Pulmonary artery endothelial cell (primary cell): ENCODE data around the gene ERAS. TPM values are rescaled to one million over a fixed set of nuclear protein-coding genes. Genes with fewer than 3 reads are reported as not detected.
"Not testable (repeated sequence)": the region's sequence is repeated elsewhere in the genome, so short reads cannot be mapped to it uniquely, and the experiment has no call there.

Experiments used
- DNase-seq: peaks from one replicate; pipeline ENCODE4 v3.0.0-alpha.2; 2011; ENCODE audit warnings: low read depth, low spot score
- total RNA-seq: library from RNA; depleted of rRNA; stranded (reverse); fragments of >200 nt; gene quantifications from 2 replicates; pipeline ENCODE4 v1.2.3, GENCODE V29; 2014

ERAS gene
- total RNA-seq, 1 donor from 2014 or later, result not detected

- no peak for DNase-seq
Measured at GRCh38 chrX:48794911-48795515, 31.3 kb upstream of the ERAS start.

DNA sequence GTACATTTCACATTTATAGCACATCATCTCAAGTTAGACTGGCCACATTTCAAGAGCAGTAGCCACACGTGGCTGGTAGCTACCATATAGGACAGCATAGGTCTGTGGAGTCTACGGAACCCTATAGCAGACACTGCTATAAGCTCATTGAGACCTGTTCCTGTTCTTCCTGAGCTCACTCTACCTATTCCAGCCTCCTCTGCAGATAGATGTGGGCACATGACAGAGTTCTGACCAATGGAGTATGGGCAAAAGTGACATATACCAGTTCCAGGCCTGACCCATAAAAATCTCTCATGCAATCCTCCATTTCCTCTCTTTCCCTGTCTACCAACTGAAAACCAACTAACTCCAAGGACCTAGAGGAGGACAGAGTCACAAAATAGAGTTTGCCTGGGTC lies 28.0 kb upstream of the ERAS start:
- no peak for DNase-seq

- no peak for DNase-seq
Measured at GRCh38 chrX:48800574-48801279, 25.6 kb upstream of the ERAS start.

DNA sequence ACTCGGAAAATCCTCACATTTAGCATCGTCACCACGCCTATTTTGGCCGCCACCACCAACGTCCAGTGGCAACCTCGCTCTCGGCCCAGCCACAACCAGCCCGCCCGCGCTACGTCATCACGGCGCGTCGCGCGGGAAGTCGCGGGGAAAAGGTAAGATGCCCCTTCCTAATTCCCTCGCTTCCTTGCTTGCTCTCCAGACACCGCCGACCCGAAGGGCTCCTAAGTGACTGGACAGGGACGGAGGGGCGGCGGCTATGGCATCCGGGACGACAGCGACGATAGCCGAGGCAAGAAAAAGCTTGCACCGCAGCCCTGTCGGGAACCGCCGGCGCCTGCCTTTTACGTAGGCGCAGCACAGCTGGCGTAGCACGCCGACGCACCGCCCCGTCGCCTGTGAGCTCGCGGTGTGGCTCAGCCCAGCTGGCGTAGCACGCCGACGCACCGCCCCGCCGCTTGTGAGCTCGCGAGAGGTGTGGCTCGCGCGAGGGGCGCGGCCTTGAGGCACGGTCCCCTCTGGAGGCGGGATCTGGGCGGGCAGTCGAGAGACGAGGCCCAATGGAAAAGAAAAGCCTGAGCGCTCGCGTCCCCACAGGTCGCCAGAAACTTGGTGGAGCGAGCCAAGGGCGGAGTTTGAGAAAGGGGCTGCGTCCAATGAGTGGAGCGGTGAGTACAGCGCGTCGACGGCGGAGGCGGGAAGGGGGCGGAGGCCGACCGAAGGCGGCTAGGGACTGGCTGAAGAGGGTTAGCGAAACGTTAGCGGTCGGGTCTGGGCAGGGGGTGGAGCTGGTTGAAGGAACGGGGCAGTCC lies 24.8 kb upstream of the ERAS start, which contains the start of gene HDAC6:
HDAC6 (plus strand) TSS at position 788 of the 809 bp plus-strand sequence. CDS start 626 bp downstream, outside the sequence.
- peak; percentile 93 for DNase-seq

GRCh38 chrX:48802089-48802904 lies 24.0 kb upstream of the ERAS start:
- DNase-seq, result peak; percentile 49

DNA sequence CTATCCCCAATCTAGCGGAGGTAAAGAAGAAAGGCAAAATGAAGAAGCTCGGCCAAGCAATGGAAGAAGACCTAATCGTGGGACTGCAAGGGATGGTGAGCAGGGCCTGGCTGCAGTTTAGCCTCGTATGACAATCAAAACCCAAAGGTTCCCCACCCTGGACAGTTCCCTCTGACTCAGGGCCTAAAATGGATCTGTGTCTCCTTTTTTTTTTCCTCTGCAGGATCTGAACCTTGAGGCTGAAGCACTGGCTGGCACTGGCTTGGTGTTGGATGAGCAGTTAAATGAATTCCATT lies 23.5 kb upstream of the ERAS start:
- no peak for DNase-seq

- no peak for DNase-seq
Measured at GRCh38 chrX:48806081-48806480, 20.2 kb upstream of the ERAS start.

GRCh38 chrX:48813644-48814043 lies 12.7 kb upstream of the ERAS start:
- no peak for DNase-seq

DNA sequence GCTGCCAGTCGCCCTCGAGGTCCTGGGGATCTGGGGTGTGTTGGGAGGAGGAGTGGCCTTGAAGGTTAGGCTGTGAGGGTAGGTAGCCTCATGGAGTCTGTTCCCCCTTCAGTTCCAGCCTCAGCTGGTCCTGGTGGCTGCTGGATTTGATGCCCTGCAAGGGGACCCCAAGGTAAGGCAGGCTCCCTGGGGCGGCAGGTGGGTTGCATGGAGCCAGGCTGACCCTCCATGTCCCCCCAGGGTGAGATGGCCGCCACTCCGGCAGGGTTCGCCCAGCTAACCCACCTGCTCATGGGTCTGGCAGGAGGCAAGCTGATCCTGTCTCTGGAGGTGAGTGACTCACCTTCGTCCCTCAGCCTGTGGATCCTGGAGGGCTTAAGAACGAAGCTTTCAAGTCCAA lies 11.6 kb upstream of the ERAS start:
- no peak for DNase-seq

DNA sequence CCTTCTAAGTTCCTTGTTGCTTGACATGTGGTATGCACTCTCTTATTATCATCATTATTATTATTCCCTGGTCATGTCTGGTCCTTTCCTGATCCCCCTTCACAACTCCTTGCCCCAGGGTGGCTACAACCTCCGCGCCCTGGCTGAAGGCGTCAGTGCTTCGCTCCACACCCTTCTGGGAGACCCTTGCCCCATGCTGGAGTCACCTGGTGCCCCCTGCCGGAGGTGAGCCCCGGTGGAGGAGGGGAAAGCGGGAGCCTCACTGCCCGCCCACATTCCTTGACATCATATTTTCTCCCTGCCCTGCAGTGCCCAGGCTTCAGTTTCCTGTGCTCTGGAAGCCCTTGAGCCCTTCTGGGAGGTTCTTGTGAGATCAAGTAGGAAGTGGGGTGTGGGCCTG lies 11.0 kb upstream of the ERAS start:
- DNase-seq, result no peak

DNA sequence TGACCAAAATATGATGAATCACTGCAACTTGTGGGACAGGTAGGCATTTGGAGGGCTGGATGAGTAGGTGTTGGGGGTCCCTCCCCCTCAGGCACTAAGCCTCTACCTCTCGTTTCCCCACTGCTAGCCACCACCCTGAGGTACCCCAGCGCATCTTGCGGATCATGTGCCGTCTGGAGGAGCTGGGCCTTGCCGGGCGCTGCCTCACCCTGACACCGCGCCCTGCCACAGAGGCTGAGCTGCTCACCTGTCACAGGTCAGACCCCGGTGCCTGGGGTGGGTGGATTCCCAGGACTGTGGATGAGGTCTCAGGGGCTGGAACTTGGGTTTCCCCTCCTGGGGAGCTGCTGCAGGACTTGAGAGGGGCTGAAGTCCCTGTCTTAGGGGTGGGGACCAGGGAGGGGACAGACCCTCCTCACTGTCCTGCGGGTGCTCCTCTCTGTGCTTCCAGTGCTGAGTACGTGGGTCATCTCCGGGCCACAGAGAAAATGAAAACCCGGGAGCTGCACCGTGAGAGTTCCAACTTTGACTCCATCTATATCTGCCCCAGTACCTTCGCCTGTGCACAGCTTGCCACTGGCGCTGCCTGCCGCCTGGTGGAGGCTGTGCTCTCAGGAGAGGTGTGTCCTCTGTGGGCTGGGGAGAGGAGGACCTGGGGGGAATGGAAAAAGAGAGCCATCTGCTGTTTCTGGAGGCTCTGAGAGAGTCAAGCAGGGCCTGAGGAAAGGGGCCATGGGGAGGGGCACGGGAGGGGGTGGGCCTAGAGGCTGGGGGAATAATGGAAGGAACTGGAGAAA lies 10.1 kb upstream of the ERAS start:
- DNase-seq, result no peak

DNA sequence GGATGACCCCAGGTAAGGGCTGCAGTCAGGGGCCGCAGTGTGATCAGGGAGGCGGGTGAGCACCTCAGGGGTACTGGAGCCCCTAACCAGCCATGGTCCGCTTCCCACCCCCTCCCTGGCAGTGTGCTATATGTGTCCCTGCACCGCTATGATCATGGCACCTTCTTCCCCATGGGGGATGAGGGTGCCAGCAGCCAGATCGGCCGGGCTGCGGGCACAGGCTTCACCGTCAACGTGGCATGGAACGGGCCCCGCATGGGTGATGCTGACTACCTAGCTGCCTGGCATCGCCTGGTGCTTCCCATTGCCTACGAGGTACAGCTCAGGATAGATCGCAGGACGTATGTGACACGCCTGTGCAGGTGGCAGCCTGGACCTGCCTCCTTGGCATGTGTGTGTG lies 8.2 kb upstream of the ERAS start:
- no peak for DNase-seq

DNA sequence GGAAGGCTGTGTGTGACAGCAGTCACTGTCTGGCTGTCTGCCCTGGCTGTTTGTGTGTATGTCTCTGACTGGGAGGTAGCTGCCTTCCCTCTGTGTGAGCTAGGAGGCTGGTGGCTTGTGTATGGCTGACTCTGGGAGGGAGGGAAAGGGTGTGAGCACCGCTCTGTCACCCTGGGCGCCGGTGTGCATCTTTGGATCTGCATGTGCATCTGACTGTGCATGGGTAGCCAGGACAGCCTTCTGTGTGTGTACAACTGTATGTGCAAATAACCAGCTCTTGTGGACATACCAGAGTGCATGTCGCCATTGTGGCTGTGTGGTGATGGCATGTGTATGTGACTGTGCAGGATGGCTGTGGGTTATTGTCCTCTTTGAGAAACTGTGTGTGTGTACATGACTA lies 7.4 kb upstream of the ERAS start:
- DNase-seq, result no peak

GRCh38 chrX:48819394-48819793 lies 6.9 kb upstream of the ERAS start:
- DNase-seq, result not testable (repeated sequence)

GRCh38 chrX:48823053-48823452 lies 3.3 kb upstream of the ERAS start:
- DNase-seq, result no peak

GRCh38 chrX:48824066-48824465 lies 2.2 kb upstream of the ERAS start:
- no peak for DNase-seq

- DNase-seq, result no peak
Measured at GRCh38 chrX:48826876-48827653, 752 bp downstream of the ERAS start.

GRCh38 chrX:48827654-48827968 lies 1.3 kb downstream of the ERAS start:
- no peak for DNase-seq

DNA sequence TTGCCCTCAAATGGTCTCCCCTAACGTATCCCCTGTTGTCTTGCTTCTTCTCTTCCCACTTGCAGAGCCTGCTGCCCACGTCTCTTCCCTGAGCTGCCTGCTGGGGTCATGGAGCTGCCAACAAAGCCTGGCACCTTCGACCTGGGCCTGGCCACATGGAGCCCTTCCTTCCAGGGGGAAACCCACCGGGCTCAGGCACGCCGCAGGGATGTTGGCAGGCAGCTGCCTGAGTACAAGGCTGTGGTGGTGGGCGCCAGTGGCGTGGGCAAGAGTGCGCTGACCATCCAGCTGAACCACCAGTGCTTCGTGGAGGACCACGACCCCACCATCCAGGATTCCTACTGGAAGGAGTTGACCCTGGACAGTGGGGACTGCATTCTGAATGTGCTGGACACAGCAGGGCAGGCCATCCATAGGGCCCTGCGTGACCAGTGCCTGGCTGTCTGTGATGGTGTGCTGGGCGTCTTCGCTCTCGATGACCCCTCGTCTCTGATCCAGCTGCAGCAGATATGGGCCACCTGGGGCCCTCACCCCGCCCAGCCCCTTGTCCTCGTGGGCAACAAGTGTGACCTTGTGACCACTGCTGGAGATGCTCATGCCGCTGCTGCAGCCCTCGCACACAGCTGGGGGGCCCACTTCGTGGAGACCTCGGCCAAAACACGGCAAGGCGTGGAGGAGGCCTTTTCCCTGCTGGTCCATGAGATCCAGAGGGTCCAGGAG lies 2.9 kb downstream of the ERAS start:
- DNase-seq, result no peak
